MCF 10A (cell line): ENCODE data around the gene CSPG4. TPM values are rescaled to one million over a fixed set of nuclear protein-coding genes. Genes with fewer than 3 reads are reported as not detected.
"Not testable (repeated sequence)": the region's sequence is repeated elsewhere in the genome, so short reads cannot be mapped to it uniquely, and the experiment has no call there.

Experiments used
- BruUV-seq: library from RNA; stranded (reverse); fragments of 400-500 nt; replicated peaks from 2 replicates; lab custom pipeline; 2021; lab: Mats Ljungman, UMichigan
- CTCF ChIA-PET: fragments of 300-600 bp; sonication (Branson Sonifier 250); formaldehyde crosslinking; extraction: SDS; loops from one replicate; lab custom pipeline; 2021; ENCODE audit warnings: antibody characterized with exemption, inconsistent platforms; lab: Yijun Ruan, JAX
- POLR2A ChIA-PET: fragments of 300-600, 350-650 bp; sonication (Branson Sonifier 250); formaldehyde crosslinking; extraction: SDS; loops from one replicate; lab custom pipeline; 2020; ENCODE audit warnings: antibody characterized with exemption, inconsistent platforms; lab: Yijun Ruan, JAX
- DNase-seq: peaks from one replicate; pipeline ENCODE4 v3.0.0-alpha.2; 2018; ENCODE audit not compliant: unreplicated experiment
- H3K27ac Mint-ChIP-seq: one replicate; pipeline ENCODE4 v1.8.0; 2022; ENCODE audit warnings: mild to moderate bottlenecking, low read depth, mixed read lengths; ENCODE audit not compliant: unreplicated experiment
- H3K27me3 Mint-ChIP-seq: one replicate; pipeline ENCODE4 v1.8.0; 2022; ENCODE audit warnings: mixed read lengths; ENCODE audit not compliant: insufficient read depth, unreplicated experiment
- H3K36me3 Mint-ChIP-seq: one replicate; pipeline ENCODE4 v1.8.0; 2022; ENCODE audit warnings: mild to moderate bottlenecking, moderate library complexity, mixed read lengths; ENCODE audit not compliant: insufficient read depth, unreplicated experiment
- H3K4me1 Mint-ChIP-seq: one replicate; pipeline ENCODE4 v1.8.0; 2022; ENCODE audit warnings: mixed read lengths; ENCODE audit not compliant: insufficient read depth, unreplicated experiment
- H3K4me3 Mint-ChIP-seq: one replicate; pipeline ENCODE4 v1.8.0; 2022; ENCODE audit warnings: mild to moderate bottlenecking, moderate library complexity, mixed read lengths; ENCODE audit not compliant: unreplicated experiment
- H3K9me3 Mint-ChIP-seq: one replicate; pipeline ENCODE4 v1.8.0; 2022; ENCODE audit warnings: mixed read lengths; ENCODE audit not compliant: unreplicated experiment
- CTCF ChIP-seq: fragments of 200-600 bp; IDR thresholded peaks from one replicate; pipeline ENCODE4 v1.8.0; 2022; ENCODE audit warnings: antibody characterized with exemption, mild to moderate bottlenecking; ENCODE audit not compliant: unreplicated experiment
- intact Hi-C: fragments of 100-400 bp; cut with micrococcal nuclease; formaldehyde crosslinking; loops from 2 replicates; pipeline ENCODE4 v1.14.1; 2022
- total RNA-seq: library from RNA; stranded (reverse); gene quantifications from 2 replicates; pipeline ENCODE4 v1.2.3, GENCODE V29; 2022

Gene CSPG4
- total RNA-seq, 1 experiment from 2014 or later = 0.21 TPM

GRCh38 chr15:75749820-75750219 lies 37.2 kb upstream of the CSPG4 start:
- CTCF ChIA-PET = interaction anchor here (0.6 kb wide), 1 partner anchor 593 kb away, joined by 3 read pairs; no protein-coding TSS in a partner anchor
- H3K9me3 Mint-ChIP-seq = no peaks in the 10 kb centered on the region

GRCh38 chr15:75748882-75749281 lies 36.2 kb upstream of the CSPG4 start:
- H3K9me3 Mint-ChIP-seq, BruUV-seq, H3K4me3 Mint-ChIP-seq, H3K4me1 Mint-ChIP-seq, CTCF ChIA-PET, intact Hi-C loops, H3K27me3 Mint-ChIP-seq, H3K27ac Mint-ChIP-seq, H3K36me3 Mint-ChIP-seq, DNase-seq: not testable (repeated sequence)
- POLR2A ChIA-PET = interaction anchor here (0.9 kb wide), 1 partner anchor 9 kb away, joined by 4 read pairs; no protein-coding TSS in a partner anchor

More at GRCh38 chr15:75749820-75750219, 37.2 kb upstream of the CSPG4 start:
- intact Hi-C loops = no loop called here
- Mint-ChIP-seq H3K27ac (no peak overlapping the region), H3K4me3 (no peak overlapping the region), H3K4me1 (no peaks in the 10 kb centered on the region), H3K27me3 (no peaks in the 10 kb centered on the region), H3K36me3 (no peaks in the 10 kb centered on the region)
- no TSS peak for BruUV-seq
- TF ChIP-seq CTCF = no peak
- POLR2A ChIA-PET = no interaction called here
- no peak for DNase-seq

GRCh38 chr15:75747121-75747520 lies 34.5 kb upstream of the CSPG4 start:
- BruUV-seq, H3K27me3 Mint-ChIP-seq, POLR2A ChIA-PET, H3K9me3 Mint-ChIP-seq, H3K4me3 Mint-ChIP-seq, H3K36me3 Mint-ChIP-seq, DNase-seq, H3K27ac Mint-ChIP-seq, intact Hi-C loops, H3K4me1 Mint-ChIP-seq: not testable (repeated sequence)
- CTCF ChIA-PET = interaction anchor here (0.6 kb wide), 1 partner anchor 54 kb away, joined by 3 read pairs; no protein-coding TSS in a partner anchor

GRCh38 chr15:75745305-75745704 lies 32.7 kb upstream of the CSPG4 start:
- intact Hi-C loops = no loop called here
- Mint-ChIP-seq H3K36me3 (no peaks in the 10 kb centered on the region), H3K27ac (no peak overlapping the region), H3K9me3 (no peaks in the 10 kb centered on the region), H3K4me3 (no peak overlapping the region), H3K4me1 (no peaks in the 10 kb centered on the region), H3K27me3 (no peaks in the 10 kb centered on the region)
- DNase-seq = no peak
- BruUV-seq = no TSS peak
- ChIA-PET POLR2A (no interaction called here), CTCF (interaction anchor here (1.2 kb wide), 1 partner anchor 57 kb away, joined by 3 read pairs; no protein-coding TSS in a partner anchor)
- TF ChIP-seq CTCF = no peak

- H3K27ac Mint-ChIP-seq, H3K4me1 Mint-ChIP-seq, H3K27me3 Mint-ChIP-seq, H3K4me3 Mint-ChIP-seq, H3K36me3 Mint-ChIP-seq, POLR2A ChIA-PET, H3K9me3 Mint-ChIP-seq, intact Hi-C loops, BruUV-seq, DNase-seq: not testable (repeated sequence)
- CTCF ChIA-PET = interaction anchor here (0.7 kb wide), 1 partner anchor 142 kb away, joined by 3 read pairs; no protein-coding TSS in a partner anchor
These were observed 29.7 kb upstream of the CSPG4 start for GRCh38 chr15:75742346-75742745.
